GM19351 (cell line): Measurements from ENCODE around the gene LRP8.

ENCODE experiments used
- ATAC-seq: cut with Tn5 transposase; IDR thresholded peaks from one replicate; pipeline ENCODE4 v1.9.1; 2021; ENCODE audit warnings: mild to moderate bottlenecking, moderate library complexity; ENCODE audit not compliant: unreplicated experiment

LRP8 gene

DNA sequence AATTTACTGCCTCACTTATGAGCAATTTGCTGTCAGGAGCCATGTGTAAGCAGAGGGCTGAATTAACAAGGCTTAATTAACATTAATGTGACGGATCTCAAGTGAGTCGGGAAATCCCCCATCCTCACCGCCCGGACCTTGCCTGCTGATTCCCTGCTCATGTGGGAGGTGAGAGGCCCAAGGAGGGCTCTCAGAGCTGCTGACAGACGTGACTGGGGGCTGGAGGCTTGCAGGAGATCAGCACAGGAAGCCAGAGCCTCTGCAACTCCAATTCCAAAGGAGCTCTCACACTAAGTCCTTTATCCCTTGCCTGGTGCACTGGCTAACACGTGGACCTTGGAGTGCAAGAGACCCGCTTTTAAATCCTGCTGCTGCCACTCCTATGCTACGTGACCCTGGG lies 19.4 kb downstream of the LRP8 start:
- no peak for ATAC-seq

DNA sequence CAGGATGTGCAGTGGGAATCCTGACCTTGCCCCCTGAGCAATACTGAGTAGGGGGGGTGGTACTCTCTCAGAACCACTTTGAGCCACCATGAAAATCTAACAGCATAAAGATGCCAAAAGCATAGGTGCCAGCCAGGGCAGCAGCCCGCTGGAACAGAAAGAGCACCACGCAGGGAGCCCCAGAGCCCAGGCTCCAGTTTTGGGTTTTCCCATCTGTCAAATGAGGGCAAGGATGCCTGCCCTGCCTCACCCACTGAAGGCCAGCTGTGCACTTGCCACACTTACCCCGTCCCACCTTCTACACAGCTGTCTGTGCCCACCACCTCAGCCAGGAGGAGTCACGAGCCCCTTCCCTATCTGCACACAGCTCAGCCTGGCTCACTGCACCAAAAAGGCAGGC lies 20.8 kb downstream of the LRP8 start:
- ATAC-seq = no peak

DNA sequence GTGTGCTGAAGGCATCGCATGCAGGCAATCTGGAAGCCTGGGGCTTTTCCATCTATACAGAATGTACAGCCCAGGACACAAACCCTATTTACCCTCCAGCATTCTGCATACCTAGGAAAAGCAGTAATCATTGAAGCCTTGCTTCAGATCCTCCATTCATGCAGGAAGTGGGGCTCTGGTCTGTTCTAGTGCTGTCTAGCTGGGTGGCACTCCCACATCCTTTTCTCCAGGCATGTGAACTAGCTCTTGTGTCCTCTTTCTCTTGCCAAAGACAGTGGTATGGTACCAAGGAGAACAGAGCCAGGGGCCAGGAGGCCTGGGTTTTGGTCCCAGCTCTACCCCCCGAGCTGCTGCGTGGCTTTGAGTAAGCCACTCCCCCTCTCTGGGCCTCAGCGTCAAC lies 21.7 kb downstream of the LRP8 start:
- ATAC-seq = no peak

DNA sequence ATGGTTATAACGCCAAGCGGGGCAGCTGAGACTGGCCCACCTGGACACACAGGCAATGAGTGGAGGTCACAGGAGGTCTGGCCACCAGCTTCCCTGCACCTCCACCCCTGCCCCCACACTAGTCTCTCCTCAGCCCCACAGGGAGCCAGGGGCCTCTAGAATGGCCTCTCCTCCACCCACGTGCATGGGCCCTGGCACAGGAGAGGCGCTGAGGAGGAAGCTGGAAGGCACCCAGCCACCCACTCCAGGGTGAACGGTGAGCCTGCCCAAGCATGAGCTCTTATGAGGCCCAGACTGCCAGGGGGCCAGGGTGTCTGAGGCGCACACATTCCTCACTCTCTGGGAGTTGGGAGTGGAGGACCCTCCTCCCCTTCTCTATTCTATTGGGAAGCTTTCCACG lies 22.2 kb downstream of the LRP8 start:
- ATAC-seq = no peak

DNA sequence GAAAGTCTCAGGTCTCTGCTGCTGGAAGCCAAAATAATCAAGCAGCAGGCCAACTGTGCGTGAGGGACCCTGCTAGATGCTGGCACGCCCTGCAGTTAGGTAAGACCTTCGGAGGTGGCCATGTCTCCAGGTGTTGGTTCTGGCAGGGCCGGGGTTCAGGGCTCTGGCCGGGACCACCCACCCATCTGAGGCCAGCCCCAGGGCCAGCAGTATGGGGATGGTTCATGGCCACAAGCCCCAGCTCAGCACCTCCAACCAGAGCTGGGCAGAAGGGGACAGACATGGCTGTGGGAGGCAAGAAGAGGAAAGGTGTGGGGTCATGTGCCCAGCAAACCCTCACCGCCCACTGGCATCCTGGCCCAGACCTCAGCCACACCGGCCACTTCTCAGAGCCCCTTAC lies 23.3 kb downstream of the LRP8 start:
- ATAC-seq = no peak

DNA sequence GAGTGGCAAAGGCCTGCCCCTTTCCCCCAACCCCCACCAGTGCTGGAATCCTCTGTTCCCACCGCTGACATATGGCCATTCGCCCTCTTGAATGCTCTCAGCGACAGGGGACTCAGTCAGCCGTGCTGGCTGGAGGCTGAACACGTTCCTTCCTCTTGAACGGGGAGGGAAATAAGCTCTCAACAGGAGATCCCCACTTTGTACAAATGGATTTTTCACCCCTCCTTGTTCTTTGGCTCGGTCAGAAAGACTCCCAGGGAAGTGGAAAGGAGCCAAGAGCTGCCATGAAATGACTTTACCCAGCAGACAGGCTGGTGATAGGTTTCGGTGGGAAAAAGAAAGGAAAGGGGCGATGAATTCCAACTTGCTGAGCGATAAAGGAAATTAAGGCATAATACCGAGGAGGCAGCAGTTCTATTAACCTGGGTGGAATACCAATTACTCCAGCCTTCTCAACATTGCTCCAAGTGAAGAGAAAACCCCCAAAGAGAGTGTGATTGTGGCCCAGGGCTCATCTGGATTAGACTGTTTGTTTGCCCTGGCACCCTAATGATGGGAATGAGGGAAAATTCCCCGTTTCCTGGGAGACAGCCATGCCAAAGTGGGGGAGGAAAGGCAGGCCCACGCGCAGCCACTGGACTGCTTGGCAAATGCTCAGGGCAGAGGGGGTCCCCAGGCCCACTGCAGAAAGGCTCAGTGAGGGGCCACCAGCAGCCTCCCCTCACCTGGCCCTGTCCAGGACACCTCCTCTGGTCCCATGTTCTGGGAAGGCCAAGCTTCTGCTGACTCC lies 23.9 kb downstream of the LRP8 start:
- no peak for ATAC-seq

DNA sequence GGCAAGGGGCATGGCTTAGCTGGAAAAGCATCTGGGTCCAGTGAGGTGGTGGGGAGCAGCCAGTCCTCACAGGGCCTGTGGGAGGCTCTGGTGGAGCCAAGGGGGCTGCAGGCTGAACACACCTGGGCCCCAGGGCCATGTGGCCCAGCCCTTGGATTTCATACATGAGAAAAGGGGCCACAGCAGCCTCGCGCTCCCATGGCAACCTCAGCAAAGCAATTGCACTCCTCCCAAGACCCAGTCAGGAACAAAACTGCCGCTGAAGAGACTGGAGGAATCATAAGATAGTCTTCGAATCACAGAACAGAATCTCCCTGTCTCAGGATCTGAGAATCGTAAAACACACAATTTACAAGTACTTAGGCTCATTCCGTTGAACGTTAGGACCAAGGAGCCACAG lies 24.6 kb downstream of the LRP8 start:
- no peak for ATAC-seq

DNA sequence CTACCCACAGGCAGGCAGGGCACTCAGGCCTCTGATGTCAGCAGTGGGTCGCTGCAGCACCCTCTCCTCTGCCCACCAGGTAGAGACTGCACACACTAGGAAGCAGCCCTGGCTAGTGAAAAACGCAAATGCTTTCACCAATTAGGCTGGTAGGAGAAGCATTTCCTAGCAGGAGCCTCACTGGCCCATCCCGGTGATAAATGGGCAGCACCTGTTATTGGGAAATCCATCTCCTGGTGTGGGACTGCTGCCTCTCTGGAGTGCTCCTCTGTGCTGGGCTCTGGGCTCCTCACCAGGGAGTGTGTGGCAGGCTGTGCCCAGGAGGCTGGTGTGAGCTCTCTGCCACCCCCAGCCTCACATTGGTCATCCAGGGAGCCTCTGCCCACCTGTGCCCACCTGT lies 28.6 kb downstream of the LRP8 start:
- no peak for ATAC-seq

DNA sequence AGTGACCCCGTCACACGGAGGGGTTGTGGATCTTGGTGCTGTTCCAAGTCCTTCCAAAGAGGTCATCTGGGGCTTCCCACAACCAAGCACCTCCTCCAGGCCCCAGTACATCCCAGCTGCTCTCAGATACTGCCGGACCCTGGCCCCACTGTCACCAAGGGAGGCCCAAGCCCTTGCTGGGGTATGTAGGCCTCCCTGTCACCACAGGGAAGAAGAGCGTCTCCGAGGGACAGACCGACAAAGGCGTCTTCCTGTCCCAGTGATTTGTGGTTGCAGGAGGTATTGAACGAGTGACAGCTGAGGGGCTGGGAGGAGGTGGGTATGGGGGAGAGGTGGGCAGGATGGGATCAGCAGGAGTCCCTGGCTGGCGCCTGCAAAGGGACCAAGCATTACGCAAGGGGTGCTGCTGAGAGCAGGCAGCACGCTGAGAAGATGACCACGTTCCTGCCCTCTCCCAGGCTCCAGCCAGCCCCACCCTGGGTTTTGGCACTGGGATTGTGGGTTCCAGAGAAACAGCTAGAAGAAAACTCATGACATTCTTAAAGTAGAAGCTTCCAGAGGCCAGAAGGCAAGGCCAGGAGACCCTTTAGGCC lies 29.7 kb downstream of the LRP8 start:
- ATAC-seq = no peak

DNA sequence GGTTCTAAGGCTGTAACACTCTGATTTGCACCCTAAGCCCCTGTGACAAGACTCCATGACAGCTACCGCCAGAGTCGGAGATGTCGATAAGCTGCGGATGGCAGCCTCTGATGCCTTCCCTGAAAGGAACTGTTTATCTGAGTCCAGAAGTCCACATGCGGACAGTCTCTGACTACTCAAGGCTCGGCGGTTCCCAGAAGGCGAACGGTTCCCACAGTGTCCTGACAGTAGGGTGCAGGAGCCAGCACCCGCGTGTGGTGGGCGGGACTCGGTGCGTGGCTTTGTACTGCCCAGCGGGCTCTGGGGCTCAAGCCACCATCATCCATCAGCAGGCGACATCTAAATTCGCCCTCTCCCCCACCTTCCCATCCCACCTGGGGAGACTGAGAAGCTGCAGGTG lies 30.7 kb downstream of the LRP8 start:
- no peak for ATAC-seq

DNA sequence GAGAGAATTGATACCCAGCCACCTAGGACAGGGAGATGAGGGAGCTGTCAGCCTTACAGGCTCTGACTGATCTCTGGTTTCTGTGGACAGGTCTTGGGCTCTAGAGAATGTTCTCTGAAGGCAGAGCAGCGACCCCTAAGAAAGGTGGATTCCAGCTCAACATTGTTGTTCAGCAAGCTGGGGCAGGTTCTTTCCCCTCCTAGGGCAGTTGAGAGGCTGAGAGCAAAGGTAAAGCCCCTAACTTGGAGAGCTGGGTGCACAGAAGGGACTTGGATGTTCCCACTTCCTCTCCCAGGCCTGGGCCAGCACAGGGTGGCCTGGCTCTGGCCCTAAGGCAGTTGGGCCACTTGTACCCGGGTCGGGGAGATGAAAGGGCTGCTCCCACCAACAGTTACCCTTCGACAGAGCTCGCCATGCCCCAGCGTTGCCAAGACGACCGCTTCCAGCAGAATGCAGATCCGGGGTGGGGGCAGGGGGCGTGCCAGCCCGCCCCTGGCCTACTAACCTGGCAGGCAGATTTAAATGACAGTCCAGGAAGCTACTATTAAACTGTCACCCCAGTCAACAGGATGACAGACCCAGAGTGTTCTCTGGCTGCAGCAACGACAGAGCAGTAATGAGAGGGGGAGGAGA lies 31.6 kb downstream of the LRP8 start:
- no peak for ATAC-seq

DNA sequence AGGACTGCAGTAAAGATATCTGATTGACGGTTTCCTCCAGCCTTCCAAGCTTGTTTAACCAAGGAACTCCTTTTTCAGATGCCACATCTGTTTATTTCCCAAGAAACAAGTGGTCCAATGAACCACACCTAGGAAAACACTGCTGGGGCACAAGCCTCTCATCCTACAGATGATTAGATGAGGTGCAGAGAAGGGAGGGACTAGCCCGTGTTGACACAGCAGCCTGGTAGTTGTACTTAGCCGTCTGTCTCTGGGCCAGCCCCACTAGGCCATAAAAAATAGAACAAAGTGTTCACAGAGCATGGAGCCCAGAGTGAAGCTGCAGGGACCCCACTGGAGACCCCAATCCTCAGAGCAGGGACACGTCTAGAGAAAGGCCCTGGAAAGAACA lies 32.1 kb downstream of the LRP8 start:
- ATAC-seq = no peak

DNA sequence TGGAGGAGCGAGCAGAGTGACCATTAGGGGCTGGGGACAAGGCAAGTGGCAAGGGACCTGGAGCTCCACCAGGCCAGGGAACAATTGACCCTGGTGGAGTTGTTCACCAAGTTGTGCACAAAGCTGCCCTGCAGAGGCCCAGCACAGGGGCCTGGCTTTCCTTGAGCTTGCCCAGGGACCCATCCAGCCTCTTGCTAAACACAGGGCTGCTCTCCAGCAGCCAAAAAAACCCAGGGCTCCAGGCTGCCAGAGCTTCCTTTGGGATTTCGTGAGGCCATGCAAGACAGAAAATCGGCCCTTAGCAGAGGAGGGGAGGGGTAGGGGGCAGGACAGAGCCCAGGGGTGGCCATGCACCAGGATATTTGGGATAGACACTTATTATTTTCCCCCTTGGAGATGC lies 32.6 kb downstream of the LRP8 start:
- no peak for ATAC-seq

DNA sequence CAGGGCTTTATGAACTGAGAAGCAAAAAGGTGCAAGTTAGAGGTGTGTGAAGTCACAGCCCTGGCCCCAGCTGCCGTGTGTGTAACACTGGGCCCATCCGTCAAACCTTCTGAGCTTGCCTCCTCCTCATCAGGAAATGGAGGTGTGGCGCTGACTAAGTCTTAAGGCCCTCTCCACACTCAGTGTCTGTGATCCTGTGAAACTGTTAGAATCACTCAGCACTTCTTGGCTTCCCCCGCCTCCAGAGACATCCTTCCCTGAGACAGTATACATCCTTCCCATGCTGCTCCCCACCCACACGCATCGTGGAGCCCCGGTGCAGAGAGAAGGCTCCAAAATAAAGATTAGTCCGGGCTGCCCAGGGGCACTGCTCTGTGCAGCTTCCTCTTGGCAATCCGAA lies 33.3 kb downstream of the LRP8 start:
- no peak for ATAC-seq

DNA sequence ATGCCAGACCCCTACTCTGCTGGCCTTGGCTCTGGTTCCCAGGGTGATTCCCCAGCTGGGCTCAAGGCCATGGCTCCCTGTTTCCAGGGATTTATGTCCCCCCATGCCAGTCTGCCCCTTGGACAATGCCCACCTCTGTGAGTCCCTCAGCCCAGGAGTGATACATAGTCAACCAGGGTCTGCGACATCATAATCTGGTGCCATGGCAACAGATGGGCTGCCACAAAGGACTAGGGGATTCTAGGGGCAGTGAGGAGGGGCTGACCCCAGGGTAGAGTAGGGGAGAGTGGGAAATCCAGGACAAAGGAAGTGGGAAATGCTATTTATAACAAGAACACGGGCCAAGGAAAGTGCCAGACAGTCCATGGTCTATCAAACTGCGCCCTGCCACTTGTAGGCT lies 33.8 kb downstream of the LRP8 start:
- ATAC-seq = no peak

DNA sequence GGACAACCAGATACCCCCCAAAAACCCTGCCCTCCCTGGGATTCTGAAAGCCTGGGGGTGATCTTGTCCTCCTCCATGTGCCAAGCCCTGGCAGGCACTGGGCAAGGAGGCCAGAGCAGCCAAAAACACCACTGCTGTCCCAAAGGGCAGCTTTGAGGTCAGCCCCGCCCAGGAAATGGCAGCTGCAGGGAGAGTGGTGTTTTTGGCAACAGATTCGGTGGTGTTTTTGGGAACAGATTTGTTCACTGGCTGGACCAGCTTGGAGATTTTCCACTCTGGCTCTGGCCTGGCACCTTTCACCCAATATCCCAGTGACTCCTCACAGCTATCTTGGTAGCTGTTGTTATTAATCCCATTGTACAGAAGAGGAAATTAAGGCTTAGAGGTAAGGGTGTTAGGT lies 34.7 kb downstream of the LRP8 start:
- no peak for ATAC-seq

DNA sequence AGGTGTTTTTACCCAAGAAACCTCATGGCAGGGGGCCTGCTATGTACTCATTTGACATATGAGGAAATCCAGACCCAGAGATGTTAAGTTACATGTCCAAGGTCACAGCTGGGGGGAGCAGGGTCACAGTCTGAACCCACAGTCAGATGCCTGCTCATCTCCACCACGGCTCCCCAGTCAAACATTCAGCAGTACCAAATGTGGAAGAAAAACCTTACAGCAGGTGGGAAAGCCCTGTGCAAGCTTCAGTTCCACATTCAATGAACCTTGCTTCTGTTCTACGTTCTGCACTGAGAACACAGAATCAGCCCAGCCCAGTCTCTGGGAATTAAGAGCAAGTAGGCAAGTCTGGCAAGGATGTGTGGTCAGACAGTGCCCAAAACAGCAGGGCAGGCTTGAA lies 35.2 kb downstream of the LRP8 start:
- no peak for ATAC-seq

DNA sequence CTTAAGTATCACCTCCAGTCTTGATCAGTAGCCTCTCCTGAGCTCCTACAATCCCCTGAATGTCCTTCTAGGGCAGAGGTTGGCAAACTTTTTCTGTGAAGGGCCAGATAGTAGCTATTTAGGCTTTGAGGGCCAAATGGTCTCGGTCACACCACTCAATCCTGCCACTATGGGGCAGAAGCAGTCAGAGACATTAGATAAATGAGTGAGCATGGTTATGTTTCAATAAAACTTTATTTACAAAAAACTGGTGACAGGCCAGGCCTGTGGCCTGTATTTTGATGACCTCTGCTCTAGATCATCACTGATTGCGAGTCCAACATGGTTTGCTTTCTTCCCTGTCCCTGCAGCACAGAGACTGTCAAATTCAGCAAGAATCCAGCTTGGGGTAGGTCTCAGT lies 36.3 kb downstream of the LRP8 start:
- no peak for ATAC-seq

DNA sequence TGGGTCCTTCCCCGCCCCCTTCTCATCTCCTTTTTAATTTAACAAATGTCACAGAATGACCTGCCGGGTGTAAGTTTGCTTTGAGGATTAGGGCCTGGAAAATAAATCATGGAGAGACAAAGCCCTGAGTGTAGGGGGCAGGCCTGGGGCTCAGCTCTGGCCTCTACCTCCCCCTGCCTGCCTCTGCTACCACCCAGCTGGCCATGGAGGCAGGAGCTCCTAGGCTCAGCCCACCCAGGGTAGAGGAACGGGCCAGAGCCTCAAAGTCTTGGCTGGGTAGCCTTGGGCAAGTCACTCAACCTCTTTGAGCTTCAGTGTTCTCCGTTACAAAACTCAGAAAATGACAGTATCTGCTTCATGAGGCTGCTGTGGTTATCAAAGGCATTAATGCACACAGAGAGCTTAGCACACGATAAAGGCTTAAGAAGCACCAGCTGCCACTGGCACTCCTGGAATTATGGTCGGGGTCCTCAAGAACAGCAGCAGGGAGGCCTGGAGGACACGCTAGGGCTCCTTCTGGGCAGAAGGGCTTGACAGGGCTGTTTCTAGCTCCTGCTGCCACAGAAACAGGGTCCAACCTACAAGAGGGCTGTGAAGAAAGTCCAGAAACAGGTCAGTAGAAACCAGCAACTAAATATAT lies 39.0 kb downstream of the LRP8 start:
- ATAC-seq = no peak

DNA sequence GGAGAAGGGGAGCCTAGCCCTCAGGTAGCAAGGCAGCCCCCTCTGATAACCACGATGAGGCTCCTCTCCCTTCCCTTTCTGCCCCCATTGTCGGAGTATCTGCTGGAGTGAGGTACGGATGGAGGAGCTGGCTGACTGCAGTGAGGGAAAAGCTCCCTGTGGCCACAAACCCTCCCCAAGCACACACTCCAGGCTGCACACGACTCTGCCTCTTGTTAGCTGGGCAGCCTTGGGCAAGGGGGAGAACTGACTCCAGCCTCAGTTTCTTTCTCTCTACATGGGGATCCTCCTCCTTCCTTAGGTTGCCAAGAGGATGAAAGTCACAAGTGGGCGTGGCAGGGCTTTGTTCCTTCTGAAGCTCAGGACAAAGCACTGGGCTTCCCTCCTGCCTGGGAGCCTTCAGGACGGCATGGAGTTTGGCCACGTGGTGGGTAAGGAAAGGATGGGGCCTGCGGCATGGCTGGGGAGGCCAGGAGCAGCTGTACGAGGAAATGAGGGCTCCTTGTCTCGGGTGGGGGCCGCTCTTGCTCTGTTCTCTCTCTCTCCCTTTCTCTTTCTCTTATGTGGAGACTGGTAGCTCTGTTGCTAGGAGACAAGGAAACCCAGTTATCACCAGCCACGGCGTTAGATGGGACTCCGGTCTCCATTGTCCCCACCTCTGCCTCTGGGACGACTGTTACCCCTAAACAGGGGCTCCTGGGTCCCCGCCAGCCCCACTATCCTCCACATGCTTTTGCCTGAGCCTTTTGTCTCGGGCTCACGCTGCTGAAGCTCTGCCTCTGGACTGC lies 39.7 kb downstream of the LRP8 start:
- ATAC-seq = no peak

DNA sequence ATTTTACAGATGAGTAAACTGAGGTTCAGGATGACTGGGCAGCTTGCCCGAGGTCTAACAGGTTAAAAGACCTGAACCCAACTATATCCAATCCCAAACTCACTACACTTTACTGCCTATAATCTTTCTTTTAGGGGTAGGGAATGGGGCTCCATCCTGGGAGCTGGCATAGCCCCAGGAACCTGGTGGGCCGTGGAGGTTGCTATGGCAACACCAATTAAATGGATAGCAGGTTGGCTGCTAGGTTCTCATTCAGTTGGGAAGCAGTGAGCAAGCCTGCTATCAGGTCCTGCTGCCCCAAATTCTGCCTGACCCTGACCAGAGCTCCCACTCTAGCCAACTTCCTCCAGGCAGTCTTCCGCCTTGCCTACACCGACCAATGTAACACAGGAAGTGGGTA lies 40.9 kb downstream of the LRP8 start:
- no peak for ATAC-seq
